ENCODE data around the gene SGSM2.

DNA sequence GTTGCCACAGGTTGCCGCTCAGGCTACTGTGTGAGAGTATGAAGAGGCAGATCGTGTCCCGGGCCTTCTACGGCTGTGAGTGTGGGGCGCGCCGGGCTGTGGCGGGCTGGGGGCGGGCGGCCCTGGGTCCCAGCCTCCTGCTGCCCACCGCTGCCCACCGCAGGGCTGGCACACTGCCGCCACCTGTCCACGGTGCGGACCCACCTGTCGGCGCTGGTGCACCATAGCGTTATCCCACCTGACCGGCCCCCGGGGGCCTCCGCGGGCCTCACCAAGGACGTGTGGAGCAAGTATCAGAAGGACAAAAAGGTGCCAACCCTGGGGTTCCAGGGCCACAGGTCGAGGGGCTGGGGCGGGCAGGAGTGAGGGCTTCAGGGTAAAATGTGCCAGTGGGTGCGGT, 34.9 kb downstream of the SGSM2 start:
- TF ChIP-seq, protein P1, sequence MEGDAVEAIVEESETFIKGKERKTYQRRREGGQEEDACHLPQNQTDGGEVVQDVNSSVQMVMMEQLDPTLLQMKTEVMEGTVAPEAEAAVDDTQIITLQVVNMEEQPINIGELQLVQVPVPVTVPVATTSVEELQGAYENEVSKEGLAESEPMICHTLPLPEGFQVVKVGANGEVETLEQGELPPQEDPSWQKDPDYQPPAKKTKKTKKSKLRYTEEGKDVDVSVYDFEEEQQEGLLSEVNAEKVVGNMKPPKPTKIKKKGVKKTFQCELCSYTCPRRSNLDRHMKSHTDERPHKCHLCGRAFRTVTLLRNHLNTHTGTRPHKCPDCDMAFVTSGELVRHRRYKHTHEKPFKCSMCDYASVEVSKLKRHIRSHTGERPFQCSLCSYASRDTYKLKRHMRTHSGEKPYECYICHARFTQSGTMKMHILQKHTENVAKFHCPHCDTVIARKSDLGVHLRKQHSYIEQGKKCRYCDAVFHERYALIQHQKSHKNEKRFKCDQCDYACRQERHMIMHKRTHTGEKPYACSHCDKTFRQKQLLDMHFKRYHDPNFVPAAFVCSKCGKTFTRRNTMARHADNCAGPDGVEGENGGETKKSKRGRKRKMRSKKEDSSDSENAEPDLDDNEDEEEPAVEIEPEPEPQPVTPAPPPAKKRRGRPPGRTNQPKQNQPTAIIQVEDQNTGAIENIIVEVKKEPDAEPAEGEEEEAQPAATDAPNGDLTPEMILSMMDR (IDR thresholded peaks at IDR 0.05; ENCODE audit: low read depth, low read length, poor library complexity, severe bottlenecking) = no peak
- TF ChIP-seq EZH2phosphoT487 (IDR thresholded peaks at IDR 0.05; ENCODE audit: borderline replicate concordance, low read length) = no peak
